DMS 273 treated with DMSO at 0.1 percent for 48 hours (cell line): ENCODE results near the gene ZFYVE27.

ENCODE experiments used
- DNase-seq: peaks from one replicate; lab custom pipeline; 2025; lab: John Stamatoyannopoulos, UW

ZFYVE27 gene

DNA sequence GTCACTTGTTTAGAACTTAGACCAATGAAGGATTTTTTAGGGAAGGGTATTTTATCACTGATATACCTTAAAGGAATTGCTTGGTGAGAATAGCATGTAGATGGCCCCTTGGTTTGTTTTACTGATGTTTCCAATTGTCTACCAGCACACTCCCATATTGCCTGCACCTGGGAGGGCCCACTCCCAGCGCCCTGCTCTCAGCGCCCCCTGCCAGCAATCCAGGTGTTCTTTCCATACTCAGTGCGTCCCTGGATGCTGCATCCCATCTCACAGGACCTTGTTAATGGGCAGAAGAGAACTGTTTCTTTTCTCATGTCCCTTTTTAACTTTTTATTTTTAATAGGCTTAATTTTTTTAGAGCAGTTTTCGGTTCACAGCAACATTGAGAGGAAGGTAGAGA is 59.0 kb downstream of the ZFYVE27 start:
- DNase-seq: no peak

- DNase-seq: no peak
Measured at GRCh38 chr10:97796651-97797050, 59.7 kb downstream of the ZFYVE27 start.

DNA sequence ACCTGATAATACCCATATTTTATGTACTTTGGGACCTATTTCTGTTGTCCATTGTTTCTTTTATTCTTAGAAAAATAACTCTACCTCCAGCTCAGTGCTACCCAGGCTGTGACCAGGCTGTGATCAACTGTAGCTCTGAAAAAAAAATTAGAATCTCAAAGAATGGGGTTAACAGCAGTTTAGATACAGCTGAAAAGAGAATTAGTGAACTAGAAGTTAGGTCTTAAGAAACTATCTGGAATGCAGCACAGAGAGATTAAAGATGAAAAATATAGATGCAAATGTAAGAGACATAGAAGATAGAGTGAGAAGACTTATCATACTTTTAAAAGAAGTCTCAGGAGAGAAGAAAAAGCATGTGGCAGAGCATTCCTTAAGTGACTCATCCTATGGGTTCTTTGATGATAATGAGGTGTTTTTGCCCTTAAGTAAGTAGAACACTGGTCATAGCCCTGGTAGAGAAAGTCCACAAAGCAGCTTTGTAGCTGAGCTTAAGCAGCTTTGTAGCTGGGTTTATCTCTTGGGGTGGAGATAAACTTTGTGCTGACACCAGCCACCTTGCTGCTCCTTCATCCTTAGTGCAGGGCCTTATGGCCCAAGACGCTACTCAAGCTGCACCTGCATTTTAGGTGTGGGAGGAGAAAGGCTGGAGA is 62.2 kb downstream of the ZFYVE27 start:
- DNase-seq: no peak

- no peak for DNase-seq
Measured at GRCh38 chr10:97800474-97800873, 63.5 kb downstream of the ZFYVE27 start.

GRCh38 chr10:97801422-97801821 is 64.5 kb downstream of the ZFYVE27 start:
- DNase-seq: no peak

GRCh38 chr10:97805096-97805884 is 68.4 kb downstream of the ZFYVE27 start:
- DNase-seq: no peak

GRCh38 chr10:97805949-97806348 is 69.0 kb downstream of the ZFYVE27 start:
- DNase-seq: no peak

GRCh38 chr10:97810446-97810845 is 73.5 kb downstream of the ZFYVE27 start:
- DNase-seq: no peak
